Activated naive CD8-positive, alpha-beta T cell treated with anti-CD3 and anti-CD28 coated beads, Interleukin-2, amount 10 ng/mL, durations not matched to agents 7 days and 5 days (primary cell): ENCODE measurements around the gene CEMIP2. TPM values are rescaled to one million over a fixed set of nuclear protein-coding genes. Genes with fewer than 3 reads are reported as not detected.

Source experiments
- ATAC-seq: fragments of 150-1000 bp; cut with Tn5 transposase; one replicate; pipeline ENCODE4 v1.10.0; 2021; ENCODE audit warnings: low read depth, moderate library complexity
- POLR2A ChIA-PET: fragments of 350-600 bp; sonication (Branson Sonifier 250); formaldehyde crosslinking; loops from one replicate; lab custom pipeline; 2021; ENCODE audit warnings: antibody characterized with exemption; lab: Charles Lee
- DNase-seq: peaks from one replicate; pipeline ENCODE4 v3.0.0; 2021
- H3K27ac Mint-ChIP-seq: one replicate; pipeline ENCODE4 v1.8.0; 2022; ENCODE audit warnings: mild to moderate bottlenecking, mixed read lengths
- H3K27me3 Mint-ChIP-seq: one replicate; pipeline ENCODE4 v1.8.0; 2022; ENCODE audit warnings: mild to moderate bottlenecking, moderate library complexity, mixed read lengths
- H3K36me3 Mint-ChIP-seq: one replicate; pipeline ENCODE4 v1.8.0; 2021; ENCODE audit warnings: mild to moderate bottlenecking, mixed read lengths
- H3K4me1 Mint-ChIP-seq: one replicate; pipeline ENCODE4 v1.8.0; 2021; ENCODE audit warnings: mixed read lengths
- H3K4me3 Mint-ChIP-seq: one replicate; pipeline ENCODE4 v1.8.0; 2022; ENCODE audit warnings: mild to moderate bottlenecking, moderate library complexity, mixed read lengths
- H3K9me3 Mint-ChIP-seq: one replicate; pipeline ENCODE4 v1.8.0; 2021; ENCODE audit warnings: mixed read lengths
- total RNA-seq, 2 experiments: library from RNA; stranded (reverse); gene quantifications; one replicate each; pipeline ENCODE4 v1.2.3, GENCODE V29; 2021

CEMIP2 gene
- total RNA-seq, 2 experiments from 2014 or later: 54.1 to 55.9 TPM

- H3K4me1 Mint-ChIP-seq: peaks cover 27% of the 10 kb centered on the region
- peaks cover 46% of the 10 kb centered on the region for H3K36me3 Mint-ChIP-seq
- peak overlapping the region; percentile 71 for H3K27ac Mint-ChIP-seq
- peak overlapping the region; percentile 39 for H3K4me3 Mint-ChIP-seq
- POLR2A ChIA-PET: interaction anchor here (0.6 to 1.5 kb wide), 5 partner anchors 81 to 247 kb away, joined by 3 to 4 read pairs (median 3); no protein-coding TSS in a partner anchor
- no peaks in the 10 kb centered on the region for H3K9me3 Mint-ChIP-seq
- ATAC-seq (peak; percentile 88), DNase-seq (no peak)
- no peaks in the 10 kb centered on the region for H3K27me3 Mint-ChIP-seq
These were observed 82.9 kb downstream of the CEMIP2 start for GRCh38 chr9:71685394-71685793.

GRCh38 chr9:71684566-71684965 is 83.7 kb downstream of the CEMIP2 start:
- POLR2A ChIA-PET: interaction anchor here (1.5 kb wide), 1 partner anchor 99 kb away, joined by 4 read pairs; no protein-coding TSS in a partner anchor

GRCh38 chr9:71683598-71684235 is 84.6 kb downstream of the CEMIP2 start:
- Mint-ChIP-seq H3K27ac (no peak overlapping the region), H3K4me3 (peak overlapping the region; percentile 29), H3K4me1 (peaks cover 31% of the 10 kb centered on the region), H3K27me3 (no peaks in the 10 kb centered on the region), H3K9me3 (no peaks in the 10 kb centered on the region), H3K36me3 (peaks cover 33% of the 10 kb centered on the region)
- no peak for DNase-seq
- POLR2A ChIA-PET: interaction anchor here (0.7 kb wide), 1 partner anchor 82 kb away, joined by 5 read pairs; no protein-coding TSS in a partner anchor
- ATAC-seq: no peak

More at GRCh38 chr9:71684566-71684965, 83.7 kb downstream of the CEMIP2 start:
- Mint-ChIP-seq H3K4me3 (peak overlapping the region; percentile 20), H3K36me3 (peaks cover 40% of the 10 kb centered on the region), H3K9me3 (no peaks in the 10 kb centered on the region), H3K27me3 (no peaks in the 10 kb centered on the region), H3K4me1 (peaks cover 29% of the 10 kb centered on the region), H3K27ac (peak overlapping the region; percentile 57)
- ATAC-seq (no peak), DNase-seq (no peak)

- ATAC-seq (no peak), DNase-seq (no peak)
- no peaks in the 10 kb centered on the region for H3K9me3 Mint-ChIP-seq
- no peaks in the 10 kb centered on the region for H3K27me3 Mint-ChIP-seq
- H3K36me3 Mint-ChIP-seq: peaks cover 27% of the 10 kb centered on the region
- peak overlapping the region; percentile 0 for H3K27ac Mint-ChIP-seq
- peaks cover 31% of the 10 kb centered on the region for H3K4me1 Mint-ChIP-seq
- POLR2A ChIA-PET: no interaction called here
- no peak overlapping the region for H3K4me3 Mint-ChIP-seq
These were observed 86.5 kb downstream of the CEMIP2 start for GRCh38 chr9:71681708-71682272.

- Mint-ChIP-seq H3K27ac (no peak overlapping the region), H3K4me3 (no peak overlapping the region), H3K4me1 (peaks cover 35% of the 10 kb centered on the region), H3K27me3 (no peaks in the 10 kb centered on the region), H3K9me3 (no peaks in the 10 kb centered on the region), H3K36me3 (peaks cover 31% of the 10 kb centered on the region)
- DNase-seq: no peak
- POLR2A ChIA-PET: no interaction called here
- ATAC-seq: no peak
These were observed 87.1 kb downstream of the CEMIP2 start for GRCh38 chr9:71681104-71681707.

GRCh38 chr9:71680189-71680980 is 87.9 kb downstream of the CEMIP2 start:
- H3K36me3 Mint-ChIP-seq: peaks cover 23% of the 10 kb centered on the region
- H3K27me3 Mint-ChIP-seq: no peaks in the 10 kb centered on the region
- no peak overlapping the region for H3K27ac Mint-ChIP-seq
- ATAC-seq: no peak
- no peak overlapping the region for H3K4me3 Mint-ChIP-seq
- H3K4me1 Mint-ChIP-seq: peaks cover 27% of the 10 kb centered on the region
- POLR2A ChIA-PET: interaction anchor here (0.6 kb wide), 1 partner anchor 218 kb away, joined by 3 read pairs; no protein-coding TSS in a partner anchor
- no peaks in the 10 kb centered on the region for H3K9me3 Mint-ChIP-seq
- no peak for DNase-seq

- peaks cover 17% of the 10 kb centered on the region for H3K36me3 Mint-ChIP-seq
- peaks cover 2% of the 10 kb centered on the region for H3K27me3 Mint-ChIP-seq
- H3K27ac Mint-ChIP-seq: no peak overlapping the region
- no peak for DNase-seq
- POLR2A ChIA-PET: no interaction called here
- H3K9me3 Mint-ChIP-seq: no peaks in the 10 kb centered on the region
- H3K4me1 Mint-ChIP-seq: peaks cover 15% of the 10 kb centered on the region
- no peak for ATAC-seq
- H3K4me3 Mint-ChIP-seq: no peak overlapping the region
These were observed 89.3 kb downstream of the CEMIP2 start for GRCh38 chr9:71678999-71679398.

- POLR2A ChIA-PET: no interaction called here
- DNase-seq: no peak
- ATAC-seq: no peak
- Mint-ChIP-seq H3K4me3 (no peak overlapping the region), H3K4me1 (peaks cover 11% of the 10 kb centered on the region), H3K27me3 (peaks cover 2% of the 10 kb centered on the region), H3K9me3 (no peaks in the 10 kb centered on the region), H3K36me3 (peaks cover 12% of the 10 kb centered on the region), H3K27ac (no peak overlapping the region)
These were observed 91.1 kb downstream of the CEMIP2 start for GRCh38 chr9:71677209-71677608.

GRCh38 chr9:71676460-71676859 is 91.9 kb downstream of the CEMIP2 start:
- POLR2A ChIA-PET: no interaction called here

GRCh38 chr9:71675857-71676165 is 92.5 kb downstream of the CEMIP2 start:
- H3K4me1 Mint-ChIP-seq: peaks cover 10% of the 10 kb centered on the region
- H3K4me3 Mint-ChIP-seq: no peak overlapping the region
- no peak overlapping the region for H3K27ac Mint-ChIP-seq
- POLR2A ChIA-PET: no interaction called here
- ATAC-seq (no peak), DNase-seq (no peak)
- peaks cover 10% of the 10 kb centered on the region for H3K36me3 Mint-ChIP-seq
- H3K9me3 Mint-ChIP-seq: no peaks in the 10 kb centered on the region
- peaks cover 2% of the 10 kb centered on the region for H3K27me3 Mint-ChIP-seq

More at GRCh38 chr9:71676460-71676859, 91.9 kb downstream of the CEMIP2 start:
- peaks cover 2% of the 10 kb centered on the region for H3K27me3 Mint-ChIP-seq
- no peaks in the 10 kb centered on the region for H3K9me3 Mint-ChIP-seq
- peaks cover 10% of the 10 kb centered on the region for H3K36me3 Mint-ChIP-seq
- no peak overlapping the region for H3K27ac Mint-ChIP-seq
- ATAC-seq (no peak), DNase-seq (no peak)
- H3K4me3 Mint-ChIP-seq: no peak overlapping the region
- H3K4me1 Mint-ChIP-seq: peaks cover 10% of the 10 kb centered on the region

GRCh38 chr9:71675105-71675856 is 93.0 kb downstream of the CEMIP2 start:
- POLR2A ChIA-PET: no interaction called here
- DNase-seq: no peak

GRCh38 chr9:71672573-71672972 is 95.7 kb downstream of the CEMIP2 start:
- ATAC-seq (no peak), DNase-seq (no peak)
- Mint-ChIP-seq H3K27me3 (peaks cover 5% of the 10 kb centered on the region), H3K27ac (no peak overlapping the region), H3K4me3 (no peak overlapping the region), H3K9me3 (no peaks in the 10 kb centered on the region), H3K4me1 (peaks cover 4% of the 10 kb centered on the region), H3K36me3 (peaks cover 7% of the 10 kb centered on the region)
- POLR2A ChIA-PET: no interaction called here

More at GRCh38 chr9:71675105-71675856, 93.0 kb downstream of the CEMIP2 start:
- Mint-ChIP-seq H3K27me3 (peaks cover 2% of the 10 kb centered on the region), H3K27ac (no peak overlapping the region), H3K9me3 (no peaks in the 10 kb centered on the region), H3K4me1 (peaks cover 10% of the 10 kb centered on the region), H3K4me3 (no peak overlapping the region), H3K36me3 (peaks cover 10% of the 10 kb centered on the region)
- ATAC-seq: no peak
